NB4 (cell line): Measurements from ENCODE around the gene BCAS3.

Source experiments
- DNase-seq: peaks from one replicate; pipeline ENCODE4 v3.0.0; 2010; ENCODE audit warnings: low read depth
- H3K4me3 ChIP-seq: one replicate; pipeline ENCODE4 v1.5.1; 2011; ENCODE audit warnings: mild to moderate bottlenecking, low read depth, low read length, moderate library complexity
- MYC ChIP-seq: IDR thresholded peaks from 2 replicates; pipeline ENCODE4 v1.6.1; 2011; ENCODE audit warnings: low read depth, low read length
- POLR2A ChIP-seq: IDR thresholded peaks from 2 replicates; pipeline ENCODE4 v1.6.1; 2011; ENCODE audit warnings: mild to moderate bottlenecking; ENCODE audit not compliant: insufficient read length; ENCODE audit errors: extremely low read depth
- TF ChIP-seq, protein P1 (sequence below): IDR thresholded peaks from 2 replicates; pipeline ENCODE4 v1.6.1; 2011; ENCODE audit warnings: low read depth, low read length
- TF ChIP-seq, protein P2 (sequence below): IDR thresholded peaks from one replicate; pipeline ENCODE4 v1.5.1; 2012; ENCODE audit warnings: low read depth, low read length

BCAS3 gene

DNA sequence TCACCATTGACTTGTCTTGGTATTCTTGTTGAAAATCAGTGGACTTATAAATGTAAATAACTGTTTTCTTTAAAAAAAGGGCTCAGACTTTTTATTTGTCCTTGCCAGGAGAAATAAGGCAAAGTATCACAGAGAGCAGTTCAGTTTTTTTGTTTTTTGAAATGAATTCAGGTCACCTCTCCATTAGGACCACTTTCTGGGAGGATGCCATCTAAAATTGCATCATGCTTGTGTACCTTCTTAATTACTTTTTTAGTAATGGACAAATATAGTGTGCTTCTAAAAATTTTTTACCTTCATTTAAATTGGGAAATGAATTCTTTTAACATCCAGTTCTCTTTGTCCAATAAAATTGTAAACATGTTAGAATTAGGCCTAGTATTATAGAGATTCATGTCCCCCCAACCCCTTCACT lies 210.0 kb downstream of the BCAS3 start:
- no peak overlapping the region for H3K4me3 ChIP-seq

DNA sequence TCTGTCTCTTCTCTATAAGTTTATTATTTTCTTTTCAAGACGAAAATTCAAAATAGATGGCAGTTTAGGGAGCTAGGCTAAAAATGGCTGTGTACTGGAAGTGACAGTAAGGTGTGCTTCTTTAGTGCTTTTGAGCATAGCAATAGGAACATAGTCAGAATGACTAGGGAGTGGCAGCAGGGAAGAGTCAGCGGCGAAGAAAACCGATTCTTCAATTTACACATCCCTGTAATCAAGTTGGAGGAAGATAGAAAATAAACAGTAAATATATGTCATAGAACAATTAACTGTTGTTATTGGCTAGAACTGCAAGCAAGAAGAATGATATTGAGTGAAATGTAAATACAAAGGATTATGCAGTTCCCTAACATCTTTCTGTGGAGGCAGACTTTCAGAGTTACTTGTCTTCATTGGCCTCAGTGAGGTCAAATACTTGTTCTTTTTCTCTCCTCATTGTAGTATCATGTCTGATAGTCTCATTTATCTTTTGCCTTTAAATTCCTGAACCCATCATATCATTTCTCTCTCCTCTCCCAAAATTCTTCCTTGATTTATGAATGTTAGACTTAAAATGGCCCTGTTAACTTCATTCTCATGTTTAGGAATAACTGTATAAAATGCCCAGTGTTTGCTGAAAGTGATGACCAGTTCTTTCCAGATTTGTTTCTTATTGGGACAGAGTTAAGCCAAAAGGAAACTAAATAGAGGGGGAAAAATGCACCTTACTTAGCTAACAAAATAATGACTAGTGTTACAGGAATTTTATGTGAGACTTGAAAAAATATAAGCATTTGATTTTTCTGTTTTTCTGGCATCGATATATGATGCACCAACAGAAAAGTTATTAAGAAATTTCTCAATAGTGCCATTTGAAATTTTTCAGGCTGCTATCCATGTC lies 211.4 kb downstream of the BCAS3 start:
- DNase-seq: no peak
- H3K4me3 ChIP-seq: no peak overlapping the region
- TF ChIP-seq POLR2A: no peak
- no peak for TF ChIP-seq MYC

More for the DNA sequence above, 210.0 kb downstream of the BCAS3 start:
- TF ChIP-seq, protein P1, sequence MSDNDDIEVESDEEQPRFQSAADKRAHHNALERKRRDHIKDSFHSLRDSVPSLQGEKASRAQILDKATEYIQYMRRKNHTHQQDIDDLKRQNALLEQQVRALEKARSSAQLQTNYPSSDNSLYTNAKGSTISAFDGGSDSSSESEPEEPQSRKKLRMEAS: no peak
- TF ChIP-seq POLR2A (no peak), MYC (no peak)
- TF ChIP-seq, protein P2, sequence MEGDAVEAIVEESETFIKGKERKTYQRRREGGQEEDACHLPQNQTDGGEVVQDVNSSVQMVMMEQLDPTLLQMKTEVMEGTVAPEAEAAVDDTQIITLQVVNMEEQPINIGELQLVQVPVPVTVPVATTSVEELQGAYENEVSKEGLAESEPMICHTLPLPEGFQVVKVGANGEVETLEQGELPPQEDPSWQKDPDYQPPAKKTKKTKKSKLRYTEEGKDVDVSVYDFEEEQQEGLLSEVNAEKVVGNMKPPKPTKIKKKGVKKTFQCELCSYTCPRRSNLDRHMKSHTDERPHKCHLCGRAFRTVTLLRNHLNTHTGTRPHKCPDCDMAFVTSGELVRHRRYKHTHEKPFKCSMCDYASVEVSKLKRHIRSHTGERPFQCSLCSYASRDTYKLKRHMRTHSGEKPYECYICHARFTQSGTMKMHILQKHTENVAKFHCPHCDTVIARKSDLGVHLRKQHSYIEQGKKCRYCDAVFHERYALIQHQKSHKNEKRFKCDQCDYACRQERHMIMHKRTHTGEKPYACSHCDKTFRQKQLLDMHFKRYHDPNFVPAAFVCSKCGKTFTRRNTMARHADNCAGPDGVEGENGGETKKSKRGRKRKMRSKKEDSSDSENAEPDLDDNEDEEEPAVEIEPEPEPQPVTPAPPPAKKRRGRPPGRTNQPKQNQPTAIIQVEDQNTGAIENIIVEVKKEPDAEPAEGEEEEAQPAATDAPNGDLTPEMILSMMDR: no peak
- DNase-seq: no peak

DNA sequence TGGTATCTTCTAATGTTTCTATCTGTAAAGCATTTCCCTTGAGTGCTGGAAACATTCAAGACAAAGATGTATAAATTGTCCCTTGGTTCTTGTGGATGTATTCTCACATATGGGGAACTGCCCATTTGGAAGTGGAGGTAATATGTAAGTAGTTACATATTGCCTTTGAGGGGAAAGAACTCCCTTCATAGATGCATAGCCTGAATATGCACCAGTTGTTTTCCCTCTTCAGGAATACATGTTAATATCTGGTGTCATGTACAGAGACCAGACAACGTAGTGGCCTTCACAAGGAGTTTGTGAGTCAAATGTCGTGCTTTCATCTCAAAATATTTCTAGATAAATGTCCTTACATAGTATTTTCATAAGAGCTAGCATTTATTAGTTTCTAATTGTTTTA lies 213.5 kb downstream of the BCAS3 start:
- no peak for DNase-seq

DNA sequence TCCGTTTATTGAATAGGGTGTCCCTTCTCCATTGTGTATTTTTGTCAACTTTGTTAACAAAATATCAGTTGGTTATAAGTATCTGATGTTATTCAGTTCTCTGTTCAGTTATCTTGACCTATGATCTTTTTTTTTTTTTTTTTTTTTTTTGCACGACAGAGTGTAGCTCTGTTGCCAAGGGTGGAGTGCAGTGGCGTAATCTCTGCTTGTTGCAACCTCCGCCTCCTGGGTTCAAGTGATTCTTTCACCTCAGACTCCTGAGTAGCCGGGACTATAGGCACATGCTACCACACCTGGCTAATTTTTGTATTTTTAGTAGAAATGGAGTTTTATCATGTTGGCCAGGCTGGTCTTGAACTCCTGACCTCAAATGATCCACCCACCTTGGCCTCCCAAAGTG lies 215.8 kb downstream of the BCAS3 start:
- DNase-seq: no peak
- H3K4me3 ChIP-seq: no peak overlapping the region
- TF ChIP-seq MYC (no peak), POLR2A (no peak)
- TF ChIP-seq, protein P2: no peak
- TF ChIP-seq, protein P1: no peak

More for the DNA sequence above, 213.5 kb downstream of the BCAS3 start:
- TF ChIP-seq, protein P1: no peak
- no peak for TF ChIP-seq MYC
- no peak for TF ChIP-seq POLR2A
- TF ChIP-seq, protein P2: no peak
- no peak overlapping the region for H3K4me3 ChIP-seq

DNA sequence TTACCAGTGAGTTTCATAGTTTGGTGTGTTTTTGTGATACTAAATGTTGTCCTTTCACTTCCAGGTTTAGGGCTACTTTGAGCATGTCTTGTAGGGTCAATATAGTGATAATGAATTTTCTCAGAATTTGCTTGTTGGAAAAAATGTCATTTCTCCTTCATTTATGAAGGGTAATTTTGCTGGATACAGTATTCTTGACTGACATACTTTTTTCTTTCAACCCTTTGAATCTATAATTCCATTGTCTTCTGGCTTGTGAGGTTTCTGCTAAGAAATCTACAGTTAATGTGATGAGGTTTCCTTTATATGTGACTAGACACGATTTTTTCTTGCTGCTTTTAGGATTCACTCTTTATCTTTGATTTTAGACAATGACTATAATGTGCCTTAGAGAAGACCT lies 219.3 kb downstream of the BCAS3 start:
- TF ChIP-seq, protein P2: no peak
- TF ChIP-seq POLR2A: no peak
- TF ChIP-seq, protein P1: no peak
- TF ChIP-seq MYC: no peak
- no peak overlapping the region for H3K4me3 ChIP-seq
- no peak for DNase-seq

DNA sequence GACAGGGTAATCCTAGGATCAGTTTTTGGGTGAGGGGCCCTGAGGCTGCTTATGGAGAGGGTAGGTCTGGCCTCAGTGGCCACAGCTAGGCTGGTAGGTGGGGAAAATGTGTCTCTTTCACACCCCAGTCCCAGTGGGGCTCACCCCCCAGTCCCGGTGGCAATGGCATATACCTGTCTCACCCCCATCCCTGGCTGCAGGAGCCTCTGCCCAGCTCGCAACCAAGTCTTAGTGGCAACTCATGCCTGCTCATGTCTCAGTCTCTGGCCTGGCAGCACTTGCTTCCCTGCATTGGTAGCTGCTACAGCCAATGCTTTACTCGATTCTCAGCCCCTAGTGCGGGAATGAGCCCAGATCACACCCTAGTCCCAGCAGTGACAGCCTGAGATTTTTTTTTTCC lies 221.5 kb downstream of the BCAS3 start:
- DNase-seq: no peak
- TF ChIP-seq, protein P1: no peak
- no peak for TF ChIP-seq MYC
- no peak for TF ChIP-seq POLR2A
- TF ChIP-seq, protein P2: no peak
- H3K4me3 ChIP-seq: no peak overlapping the region
